GM13977 (cell line): ENCODE measurements around the gene DENND4A.

ENCODE experiments used
- DNase-seq: peaks from one replicate; pipeline ENCODE4 v3.0.0; 2012; ENCODE audit warnings: low spot score
- CTCF ChIP-seq: IDR thresholded peaks from 2 replicates; pipeline ENCODE4 v1.5.1; 2012; ENCODE audit warnings: mild to moderate bottlenecking, control low read depth; ENCODE audit not compliant: insufficient read depth; ENCODE audit errors: extremely low read depth, missing control alignments
- in situ Hi-C: fragments of 300-500 bp; cut with MboI; formaldehyde crosslinking; loops from one replicate; pipeline ENCODE4 v1.12.0; 2022; ENCODE audit warnings: low sequenced_read_pairs, low pct_unique_long_range_greater_than_20kb, mixed read lengths, inconsistent platforms; ENCODE audit not compliant: unreplicated experiment

The DENND4A gene

GRCh38 chr15:65639509-65639908, 152.6 kb downstream of the DENND4A start:
- in situ Hi-C loops = loop anchor here (10.0 kb wide), 1 partner anchor 215 kb away; no protein-coding TSS in a partner anchor
- no peak for DNase-seq
- no peak for TF ChIP-seq CTCF

GRCh38 chr15:65638681-65639089, 153.4 kb downstream of the DENND4A start:
- peak; percentile 76 for TF ChIP-seq CTCF
- in situ Hi-C loops = loop anchor here (10.0 kb wide), 1 partner anchor 216 kb away; no protein-coding TSS in a partner anchor
- peak; percentile 69 for DNase-seq

GRCh38 chr15:65638109-65638508, 154.0 kb downstream of the DENND4A start:
- no peak for TF ChIP-seq CTCF
- in situ Hi-C loops = loop anchor here (10.0 kb wide), 1 partner anchor 217 kb away; no protein-coding TSS in a partner anchor
- no peak for DNase-seq

- DNase-seq = no peak
- TF ChIP-seq CTCF = no peak
- in situ Hi-C loops = loop anchor here (10.0 kb wide), 1 partner anchor 220 kb away; no protein-coding TSS in a partner anchor
Observed at GRCh38 chr15:65634356-65634755, 157.7 kb downstream of the DENND4A start.

- DNase-seq = no peak
- in situ Hi-C loops = loop anchor here (10.0 kb wide), 1 partner anchor 221 kb away; no protein-coding TSS in a partner anchor
- TF ChIP-seq CTCF = no peak
Observed at GRCh38 chr15:65633752-65634151, 158.3 kb downstream of the DENND4A start.

GRCh38 chr15:65632780-65633375, 159.2 kb downstream of the DENND4A start:
- TF ChIP-seq CTCF = no peak
- in situ Hi-C loops = loop anchor here (10.0 kb wide), 1 partner anchor 222 kb away; no protein-coding TSS in a partner anchor
- DNase-seq = no peak
